ENCODE results near the gene NCOA7.

The NCOA7 gene

GRCh38 chr6:125816828-125817280 is 26.1 kb downstream of the NCOA7 start:
- no peak for DNase-seq

- no peak for DNase-seq
These were observed 27.5 kb downstream of the NCOA7 start for GRCh38 chr6:125818225-125818657.

- DNase-seq = no peak
These were observed 28.1 kb downstream of the NCOA7 start for GRCh38 chr6:125818772-125819260.

- no peak for DNase-seq
These were observed 29.0 kb downstream of the NCOA7 start for GRCh38 chr6:125819535-125820326.

GRCh38 chr6:125821825-125822281 is 31.1 kb downstream of the NCOA7 start:
- DNase-seq = no peak

- DNase-seq = no peak
These were observed 32.4 kb downstream of the NCOA7 start for GRCh38 chr6:125823180-125823579.

GRCh38 chr6:125824946-125825771 is 34.4 kb downstream of the NCOA7 start:
- DNase-seq = no peak

- DNase-seq = no peak
These were observed 36.1 kb downstream of the NCOA7 start for GRCh38 chr6:125826695-125827463.

- DNase-seq = no peak
These were observed 37.1 kb downstream of the NCOA7 start for GRCh38 chr6:125827788-125828320.

- DNase-seq = no peak
These were observed 37.8 kb downstream of the NCOA7 start for GRCh38 chr6:125828476-125829039.

GRCh38 chr6:125829433-125829832 is 38.7 kb downstream of the NCOA7 start:
- DNase-seq = no peak

- no peak for DNase-seq
These were observed 40.9 kb downstream of the NCOA7 start for GRCh38 chr6:125831659-125832058.

- DNase-seq = no peak
These were observed 41.8 kb downstream of the NCOA7 start for GRCh38 chr6:125832391-125833117.

- no peak for DNase-seq
These were observed 43.6 kb downstream of the NCOA7 start for GRCh38 chr6:125834348-125834747.

GRCh38 chr6:125835221-125835744 is 44.5 kb downstream of the NCOA7 start:
- no peak for DNase-seq

- DNase-seq = no peak
These were observed 45.7 kb downstream of the NCOA7 start for GRCh38 chr6:125836466-125836865.

GRCh38 chr6:125839471-125839870 is 48.7 kb downstream of the NCOA7 start:
- DNase-seq = no peak

- no peak for DNase-seq
These were observed 49.1 kb downstream of the NCOA7 start for GRCh38 chr6:125839879-125840278.

GRCh38 chr6:125841356-125842090 is 50.8 kb downstream of the NCOA7 start:
- DNase-seq = no peak

GRCh38 chr6:125842091-125842626 is 51.4 kb downstream of the NCOA7 start:
- DNase-seq = no peak
